BLaER1 (cell line): ENCODE data around the gene HTT.
A peak's percentile ranks its signal among the peaks of the same experiment; 100 is the strongest.

Experiments
- H3K27ac ChIP-seq: shearing (Covaris generic); formaldehyde crosslinking; 2 replicates; pipeline ENCODE4 v1.8.1; 2022
- H3K27me3 ChIP-seq: shearing (Covaris generic); formaldehyde crosslinking; 2 replicates; pipeline ENCODE4 v1.8.1; 2022
- H3K36me3 ChIP-seq: shearing (Covaris generic); formaldehyde crosslinking; 2 replicates; pipeline ENCODE4 v1.8.1; 2022
- H3K4me1 ChIP-seq: shearing (Covaris generic); formaldehyde crosslinking; 2 replicates; pipeline ENCODE4 v1.8.1; 2022
- H3K4me2 ChIP-seq: shearing (Covaris generic); formaldehyde crosslinking; 2 replicates; pipeline ENCODE4 v1.8.1; 2022
- H3K4me3 ChIP-seq: shearing (Covaris generic); formaldehyde crosslinking; 2 replicates; pipeline ENCODE4 v1.8.1; 2022
- H3K9ac ChIP-seq: shearing (Covaris generic); formaldehyde crosslinking; 2 replicates; pipeline ENCODE4 v1.8.1; 2022
- H3K9me3 ChIP-seq: shearing (Covaris generic); formaldehyde crosslinking; 2 replicates; pipeline ENCODE4 v1.8.1; 2022
- H4K20me1 ChIP-seq: shearing (Covaris generic); formaldehyde crosslinking; 2 replicates; pipeline ENCODE4 v1.8.1; 2022
- Cebpa-rat ChIP-seq: shearing (Covaris generic); IDR thresholded peaks from 2 replicates; pipeline ENCODE4 v1.8.1; 2022

Gene HTT

GRCh38 chr4:3254302-3255131 lies 180.0 kb downstream of the HTT start:
- Histone ChIP-seq H3K4me3 (no peak overlapping the region), H3K36me3 (0 out of 2 replicates have a peak, but pooled peaks cover 4% of the 10 kb centered on the region), H3K27ac (peak overlapping the region; percentile 53; the same call in 1 of the 2 replicates), H3K4me2 (no peak overlapping the region), H3K4me1 (peaks cover 74% of the 10 kb centered on the region), H3K9ac (no peak overlapping the region), H4K20me1 (no peaks in the 10 kb centered on the region), H3K9me3 (no peaks in the 10 kb centered on the region), H3K27me3 (no peaks in the 10 kb centered on the region)
- TF ChIP-seq Cebpa-rat = no peak

- Histone ChIP-seq H3K4me2 (peak overlapping the region; percentile 89; the same call in 1 of the 2 replicates), H3K4me3 (no peak overlapping the region)
- no peak for TF ChIP-seq Cebpa-rat
Observed at GRCh38 chr4:3255611-3256186, 181.2 kb downstream of the HTT start.

GRCh38 chr4:3256230-3257102 lies 182.0 kb downstream of the HTT start:
- Histone ChIP-seq H3K4me1 (peaks cover 63% of the 10 kb centered on the region), H4K20me1 (no peaks in the 10 kb centered on the region), H3K27ac (peak overlapping the region; percentile 74), H3K27me3 (no peaks in the 10 kb centered on the region), H3K36me3 (0 out of 2 replicates have a peak, but pooled peaks cover 4% of the 10 kb centered on the region), H3K9me3 (no peaks in the 10 kb centered on the region), H3K4me3 (no peak overlapping the region), H3K9ac (no peak overlapping the region), H3K4me2 (peak overlapping the region; percentile 89)
- no peak for TF ChIP-seq Cebpa-rat

More at GRCh38 chr4:3255611-3256186, 181.2 kb downstream of the HTT start:
- Histone ChIP-seq H3K36me3 (0 out of 2 replicates have a peak, but pooled peaks cover 4% of the 10 kb centered on the region), H3K27ac (no peak overlapping the region), H3K27me3 (no peaks in the 10 kb centered on the region), H4K20me1 (no peaks in the 10 kb centered on the region), H3K9ac (no peak overlapping the region), H3K4me1 (peaks cover 67% of the 10 kb centered on the region), H3K9me3 (no peaks in the 10 kb centered on the region)

GRCh38 chr4:3257103-3257555 lies 182.6 kb downstream of the HTT start:
- H3K9me3 ChIP-seq = no peaks in the 10 kb centered on the region
- peaks cover 63% of the 10 kb centered on the region for H3K4me1 ChIP-seq
- no peaks in the 10 kb centered on the region for H4K20me1 ChIP-seq
- no peak overlapping the region for H3K4me3 ChIP-seq
- H3K4me2 ChIP-seq = peak overlapping the region; percentile 89
- H3K27ac ChIP-seq = peak overlapping the region; percentile 74
- H3K36me3 ChIP-seq = 0 out of 2 replicates have a peak, but pooled peaks cover 4% of the 10 kb centered on the region
- peak overlapping the region; percentile 49; the same call in 1 of the 2 replicates for H3K9ac ChIP-seq
- no peaks in the 10 kb centered on the region for H3K27me3 ChIP-seq
- TF ChIP-seq Cebpa-rat = no peak

- no peak for TF ChIP-seq Cebpa-rat
- H3K4me1 ChIP-seq = peaks cover 67% of the 10 kb centered on the region
- 0 out of 2 replicates have a peak, but pooled peaks cover 4% of the 10 kb centered on the region for H3K36me3 ChIP-seq
- H3K27me3 ChIP-seq = no peaks in the 10 kb centered on the region
- H4K20me1 ChIP-seq = no peaks in the 10 kb centered on the region
- H3K9ac ChIP-seq = peak overlapping the region; percentile 49; the same call in 1 of the 2 replicates
- H3K27ac ChIP-seq = peak overlapping the region; percentile 74
- peak overlapping the region; percentile 89 for H3K4me2 ChIP-seq
- no peaks in the 10 kb centered on the region for H3K9me3 ChIP-seq
- peak overlapping the region; percentile 28; the same call in 1 of the 2 replicates for H3K4me3 ChIP-seq
Observed at GRCh38 chr4:3257556-3258482, 183.3 kb downstream of the HTT start.

- Histone ChIP-seq H3K27ac (peak overlapping the region; percentile 51), H3K9ac (peak overlapping the region; percentile 26; the same call in 1 of the 2 replicates), H3K4me3 (no peak overlapping the region), H3K27me3 (no peaks in the 10 kb centered on the region), H3K36me3 (no peaks in the 10 kb centered on the region), H4K20me1 (no peaks in the 10 kb centered on the region), H3K4me1 (peaks cover 56% of the 10 kb centered on the region), H3K9me3 (no peaks in the 10 kb centered on the region), H3K4me2 (peak overlapping the region; percentile 90)
- TF ChIP-seq Cebpa-rat = no peak
Observed at GRCh38 chr4:3261411-3262207, 187.1 kb downstream of the HTT start.

GRCh38 chr4:3262208-3263052 lies 187.9 kb downstream of the HTT start:
- peaks cover 48% of the 10 kb centered on the region for H3K4me1 ChIP-seq
- peak overlapping the region; percentile 26; the same call in 1 of the 2 replicates for H3K9ac ChIP-seq

More at GRCh38 chr4:3262208-3263052, 187.9 kb downstream of the HTT start:
- TF ChIP-seq Cebpa-rat = no peak
- Histone ChIP-seq H3K9me3 (no peaks in the 10 kb centered on the region), H3K36me3 (no peaks in the 10 kb centered on the region), H3K27me3 (no peaks in the 10 kb centered on the region), H3K4me2 (peak overlapping the region; percentile 90), H4K20me1 (no peaks in the 10 kb centered on the region), H3K27ac (peak overlapping the region; percentile 51), H3K4me3 (no peak overlapping the region)
